NCI-H524 (cell line): Measurements from ENCODE around the gene OR2L3.
"Not testable (repeated sequence)": the region's sequence is repeated elsewhere in the genome, so short reads cannot be mapped to it uniquely, and the experiment has no call there.

Experiments
- DNase-seq, 2 experiments: peaks; one replicate each; lab custom pipeline; 2025; lab: John Stamatoyannopoulos, UW

Gene OR2L3

GRCh38 chr1:248046536-248046935, at the start of gene OR2L3:
OR2L3 (plus strand) TSS chr1:248046836; CDS start chr1:248060682, 13,846 bp downstream.
- DNase-seq, result no peak

GRCh38 chr1:247998811-247999210, 47.8 kb upstream of the OR2L3 start:
- DNase-seq, result no peak

- DNase-seq, result no peak
These were observed 46.5 kb upstream of the OR2L3 start for GRCh38 chr1:248000169-248000568.

GRCh38 chr1:248007778-248008177, 38.9 kb upstream of the OR2L3 start:
- DNase-seq, result no peak

GRCh38 chr1:248009681-248010080, 37.0 kb upstream of the OR2L3 start:
- DNase-seq, result no peak

- no peak for DNase-seq
These were observed 33.4 kb upstream of the OR2L3 start, which contains the start of gene OR2L5 for GRCh38 chr1:248013229-248013710. OR2L5 (plus strand) TSS chr1:248013660; CDS start chr1:248021948, 8,288 bp downstream.

- no peak for DNase-seq
These were observed 30.8 kb upstream of the OR2L3 start for GRCh38 chr1:248015803-248016202.

- no peak for DNase-seq
These were observed 16.9 kb upstream of the OR2L3 start, which contains the start of gene OR2L2 for GRCh38 chr1:248029770-248030169. OR2L2 (plus strand) TSS chr1:248030070; CDS start chr1:248038268, 8,198 bp downstream.

- DNase-seq, result no peak
These were observed 1.4 kb upstream of the OR2L3 start for GRCh38 chr1:248045209-248045608.

GRCh38 chr1:248047008-248047407, 372 bp downstream of the OR2L3 start:
- DNase-seq, result no peak

GRCh38 chr1:248054671-248055070, 8.0 kb downstream of the OR2L3 start:
- DNase-seq, result no peak

- no peak for DNase-seq
These were observed 8.6 kb downstream of the OR2L3 start for GRCh38 chr1:248055261-248055660.

GRCh38 chr1:248065071-248065470, 18.4 kb downstream of the OR2L3 start:
- DNase-seq, result no peak

- no peak for DNase-seq
These were observed 19.0 kb downstream of the OR2L3 start for GRCh38 chr1:248065604-248066003.

GRCh38 chr1:248083864-248084263, 37.2 kb downstream of the OR2L3 start:
- DNase-seq, result not testable (repeated sequence)

- DNase-seq, result no peak
These were observed 48.2 kb downstream of the OR2L3 start, which contains the start of gene OR2L13 for GRCh38 chr1:248094884-248095283. OR2L13 (plus strand) TSS chr1:248095184; CDS start chr1:248099376, 4,192 bp downstream.

- DNase-seq, result no peak
These were observed 51.9 kb downstream of the OR2L3 start for GRCh38 chr1:248098529-248098928.

- DNase-seq, result no peak
These were observed 56.2 kb downstream of the OR2L3 start for GRCh38 chr1:248102847-248103246.

- no peak for DNase-seq
These were observed 64.5 kb downstream of the OR2L3 start for GRCh38 chr1:248111157-248111556.
